Astrocyte of the hippocampus (primary cell): ENCODE data around the gene CCDC117.

Experiments
- DNase-seq: peaks from one replicate; pipeline ENCODE4 v3.0.0; 2011; ENCODE audit warnings: low read depth, low spot score

The CCDC117 gene

DNA sequence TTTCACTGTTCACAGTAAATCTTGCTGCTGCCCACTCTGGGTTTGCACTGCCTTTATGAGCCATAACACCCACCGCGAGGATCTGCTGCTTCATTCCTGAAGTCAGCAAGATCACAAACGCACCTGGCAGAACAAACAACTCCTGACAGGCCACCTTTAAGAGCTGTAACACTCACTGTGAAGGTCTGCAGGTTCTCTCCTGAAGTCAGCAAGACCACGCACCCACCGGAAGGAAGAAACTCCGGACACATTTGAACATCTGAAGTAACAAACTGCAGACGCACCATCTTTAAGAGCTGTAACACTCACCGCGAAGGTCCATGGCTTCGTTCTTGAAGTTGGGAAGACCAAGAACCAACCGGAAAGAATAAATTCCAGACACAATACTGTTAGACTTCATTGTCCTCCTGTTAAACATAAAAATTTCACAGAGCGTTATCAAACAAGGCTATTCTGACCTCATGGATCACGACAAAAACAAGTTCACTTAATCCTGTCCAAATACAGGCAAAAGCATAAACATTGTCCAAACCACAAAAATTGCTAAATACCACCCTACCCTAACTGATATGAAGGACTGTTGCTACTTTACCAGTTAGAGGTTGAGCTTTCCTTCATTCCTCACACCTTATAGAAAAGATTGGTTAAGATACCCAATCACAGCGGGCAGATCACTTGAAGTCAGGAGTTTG is 3.0 kb upstream of the CCDC117 start:
- DNase-seq = no peak

DNA sequence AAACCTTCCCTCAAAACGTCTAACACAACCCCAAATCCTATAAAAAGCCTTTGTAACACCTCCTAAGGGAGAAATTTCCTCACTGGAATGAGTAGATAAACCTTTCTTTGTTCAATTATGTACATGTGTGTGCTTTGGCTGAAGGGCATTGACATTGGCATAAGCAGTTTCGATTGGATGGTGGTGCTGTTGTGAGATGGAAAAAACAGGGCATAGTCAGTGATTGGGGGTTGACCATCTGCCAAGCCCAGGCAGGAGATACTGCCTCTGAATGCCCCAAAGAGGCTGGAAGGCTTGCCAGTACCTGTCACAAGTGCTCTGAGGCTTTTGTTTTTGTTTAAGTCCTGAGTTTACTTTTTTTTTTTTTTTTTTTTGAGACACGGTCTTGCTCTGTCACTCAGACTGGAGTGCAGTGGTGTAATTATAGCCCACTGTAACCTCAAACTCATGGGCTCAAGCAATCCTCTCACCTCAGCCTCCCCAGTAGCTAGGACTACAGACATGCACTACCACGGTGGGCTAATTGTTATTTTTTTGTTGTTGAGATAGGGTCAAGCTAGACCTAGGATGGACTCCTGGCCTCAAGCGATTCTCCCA is 1.2 kb upstream of the CCDC117 start:
- peak; percentile 40 for DNase-seq

DNA sequence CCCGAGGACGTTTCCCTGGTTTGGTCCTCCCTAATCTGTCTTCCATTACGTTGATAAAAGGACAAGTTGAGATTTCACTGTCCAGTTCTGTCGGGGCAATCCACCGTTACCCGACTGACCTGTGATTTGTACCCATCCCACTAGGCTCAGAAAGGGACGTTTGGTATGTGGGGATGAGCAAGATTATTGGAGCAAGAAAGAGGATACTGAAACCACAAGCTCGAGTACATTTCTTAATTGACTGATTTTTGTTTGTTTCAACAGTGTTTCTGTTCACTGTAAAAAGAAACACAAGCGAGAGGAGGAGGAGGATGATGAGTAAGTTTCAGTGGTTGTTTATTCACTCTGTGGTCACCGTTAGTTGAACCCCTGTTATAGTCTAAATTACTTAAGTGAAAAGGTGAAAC is 969 bp downstream of the CCDC117 start:
- DNase-seq = no peak

DNA sequence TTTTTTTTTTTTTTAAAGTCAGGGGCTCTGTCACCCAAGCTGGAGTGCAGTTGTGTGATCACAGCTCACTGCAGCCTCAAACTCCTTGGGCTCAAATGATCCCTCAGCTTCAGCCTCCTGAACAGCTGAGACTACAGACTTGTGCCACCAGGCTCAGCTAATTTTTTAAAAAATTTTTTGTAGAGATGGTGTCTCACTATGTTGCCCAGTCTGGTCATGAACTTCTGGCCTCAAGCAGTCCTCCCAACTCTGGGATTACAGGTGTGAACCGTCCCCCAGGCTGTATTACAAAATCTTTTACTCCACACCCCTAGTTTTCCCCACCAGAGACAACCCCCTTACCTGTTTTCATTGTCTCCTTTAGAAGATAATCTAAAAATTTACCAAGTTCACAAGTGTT is 1.9 kb downstream of the CCDC117 start:
- no peak for DNase-seq

DNA sequence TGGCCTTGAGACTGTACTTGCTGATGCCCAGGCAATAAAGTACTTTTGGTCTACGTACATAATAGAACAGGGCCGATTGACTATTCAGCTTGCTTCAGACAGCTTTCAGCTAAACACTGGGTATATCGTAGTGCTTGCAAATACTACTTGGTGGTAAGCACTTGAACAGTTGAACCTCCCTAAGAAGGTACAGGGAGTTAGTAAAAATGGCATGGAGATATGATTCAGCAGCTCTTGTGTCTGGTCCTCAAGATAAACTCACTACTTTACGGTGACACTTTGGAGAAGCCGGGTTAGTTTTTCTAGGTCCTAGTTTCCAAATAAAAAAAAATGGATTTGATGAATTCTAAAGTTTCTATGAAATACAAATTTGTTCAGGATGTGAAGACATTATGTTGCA is 7.3 kb downstream of the CCDC117 start:
- DNase-seq = no peak

DNA sequence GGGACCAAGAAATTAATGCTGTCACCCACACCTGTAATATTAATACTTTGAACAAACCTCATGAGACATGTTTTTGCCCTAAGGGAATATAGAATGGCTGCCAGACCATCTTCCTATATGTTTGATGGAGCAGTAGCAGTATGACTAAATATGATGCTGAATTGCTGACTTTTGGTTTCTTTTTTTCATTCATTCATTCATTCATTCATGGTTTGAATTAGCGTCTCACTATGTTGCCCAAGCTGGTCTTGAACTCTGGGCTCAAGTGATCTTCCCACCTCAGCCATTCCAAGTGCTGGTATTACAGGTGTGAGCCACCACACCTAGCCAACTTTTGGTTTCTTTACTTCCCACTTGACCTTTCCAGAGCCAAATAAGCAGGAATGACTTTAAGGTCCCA is 7.8 kb downstream of the CCDC117 start:
- DNase-seq = no peak

DNA sequence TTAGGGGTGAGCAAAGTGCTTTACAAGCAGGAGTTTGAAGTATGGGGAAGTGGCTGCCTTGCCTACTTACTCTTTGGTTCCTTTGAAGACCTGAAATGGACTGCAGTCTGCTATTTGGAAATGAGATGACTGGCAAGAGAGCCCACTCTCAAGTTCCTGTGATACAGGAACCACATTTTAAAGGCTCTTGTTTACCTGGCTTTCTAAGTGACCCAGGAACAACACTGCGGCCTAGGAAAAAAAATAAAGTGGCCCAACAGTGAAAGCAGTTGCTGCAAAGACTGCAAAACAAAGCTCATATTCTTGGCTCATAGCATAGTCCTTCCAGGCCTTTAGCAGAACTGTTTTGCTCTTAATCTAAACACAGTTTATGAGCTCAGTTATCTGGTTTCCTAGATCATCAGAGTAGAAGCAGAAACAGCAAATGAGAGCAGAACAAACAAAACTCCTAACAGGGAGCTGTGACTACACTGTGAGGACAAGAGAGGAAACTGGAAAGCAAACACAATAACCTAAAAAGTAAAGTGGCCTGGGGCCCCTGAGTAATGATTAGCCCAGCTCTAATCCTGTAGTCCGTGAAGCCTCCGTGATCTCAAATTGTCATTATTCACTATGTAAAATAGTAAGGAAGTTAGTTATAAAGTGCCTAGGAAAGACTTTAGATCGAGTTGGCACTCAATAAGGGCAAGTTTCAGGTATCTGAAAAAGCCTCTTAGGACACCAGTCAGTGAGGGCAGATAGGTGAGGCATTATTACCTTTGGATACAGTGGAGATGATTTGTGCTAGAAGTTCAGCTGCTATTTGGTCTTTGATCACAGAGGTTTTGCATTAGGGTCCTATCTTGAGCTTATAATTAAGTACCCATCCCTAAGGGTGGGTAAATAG is 11.5 kb downstream of the CCDC117 start:
- no peak for DNase-seq

DNA sequence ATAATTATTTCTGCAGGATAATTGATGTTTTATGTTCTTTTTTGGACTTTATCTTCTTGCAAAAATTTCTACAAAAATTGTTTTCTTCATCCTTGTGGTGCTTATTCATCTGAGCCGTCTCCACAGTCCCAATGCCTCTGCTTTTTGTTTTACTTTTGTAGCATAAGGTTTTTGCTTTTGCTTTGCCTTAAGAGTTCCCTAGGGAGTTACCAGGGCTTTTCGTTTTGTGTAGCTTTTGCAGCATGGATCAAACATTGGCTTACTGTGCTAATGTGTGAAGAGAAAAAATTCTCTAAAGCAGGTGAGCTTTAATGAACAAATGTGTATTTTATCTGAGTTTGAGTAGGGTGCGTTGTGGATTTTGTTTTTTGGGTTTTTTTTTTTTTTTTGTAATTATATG is 16.1 kb downstream of the CCDC117 start:
- DNase-seq = no peak

DNA sequence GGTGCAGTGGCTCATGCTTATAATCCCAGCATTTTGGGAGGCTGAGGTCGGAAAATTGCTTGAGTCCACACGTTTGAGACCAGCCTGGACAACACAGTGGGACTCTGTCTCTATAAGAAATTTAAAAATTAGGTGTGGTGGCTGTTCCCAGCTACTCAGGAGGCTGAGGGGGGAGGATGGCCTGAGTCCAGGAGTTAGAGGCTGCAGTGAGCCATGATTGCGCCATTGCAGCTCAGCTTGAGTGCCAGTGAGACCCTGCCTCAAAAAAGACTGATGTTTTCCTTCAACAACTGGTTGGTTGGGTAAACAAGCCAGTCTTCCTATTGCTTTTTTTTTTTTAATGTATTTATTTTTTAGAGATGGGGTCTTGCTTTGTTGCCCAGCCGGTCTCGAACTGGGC is 18.6 kb downstream of the CCDC117 start:
- no peak for DNase-seq

DNA sequence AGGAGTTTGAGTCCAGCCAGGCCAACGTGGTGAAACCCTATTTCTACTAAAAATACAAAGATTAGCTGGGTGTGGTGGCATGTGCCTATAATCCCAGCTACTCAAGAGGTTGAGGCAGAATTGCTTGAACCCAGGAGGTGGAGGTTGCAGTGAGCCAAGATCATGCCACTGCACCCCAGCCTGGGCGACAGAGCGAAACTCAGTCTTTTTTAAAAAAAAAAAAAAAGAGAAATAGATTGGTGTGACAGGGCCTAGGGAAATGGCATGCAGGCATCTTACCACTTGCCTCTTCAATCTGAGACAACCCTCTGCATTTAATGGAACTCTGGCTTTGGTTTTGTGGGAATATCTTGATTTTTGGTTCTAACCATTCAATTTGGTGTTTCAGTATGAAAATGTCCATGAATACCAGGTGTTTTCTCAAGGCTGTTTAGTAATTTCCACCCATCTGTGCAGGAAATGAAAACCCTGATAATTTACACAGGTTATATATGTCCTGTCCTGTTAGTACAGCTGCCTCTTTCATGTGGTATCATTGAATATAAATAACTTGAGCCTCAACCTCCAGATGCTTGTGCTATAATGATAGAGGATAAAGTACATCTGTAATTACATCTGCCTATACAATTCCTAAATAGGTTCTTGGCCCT is 19.5 kb downstream of the CCDC117 start:
- DNase-seq = no peak

DNA sequence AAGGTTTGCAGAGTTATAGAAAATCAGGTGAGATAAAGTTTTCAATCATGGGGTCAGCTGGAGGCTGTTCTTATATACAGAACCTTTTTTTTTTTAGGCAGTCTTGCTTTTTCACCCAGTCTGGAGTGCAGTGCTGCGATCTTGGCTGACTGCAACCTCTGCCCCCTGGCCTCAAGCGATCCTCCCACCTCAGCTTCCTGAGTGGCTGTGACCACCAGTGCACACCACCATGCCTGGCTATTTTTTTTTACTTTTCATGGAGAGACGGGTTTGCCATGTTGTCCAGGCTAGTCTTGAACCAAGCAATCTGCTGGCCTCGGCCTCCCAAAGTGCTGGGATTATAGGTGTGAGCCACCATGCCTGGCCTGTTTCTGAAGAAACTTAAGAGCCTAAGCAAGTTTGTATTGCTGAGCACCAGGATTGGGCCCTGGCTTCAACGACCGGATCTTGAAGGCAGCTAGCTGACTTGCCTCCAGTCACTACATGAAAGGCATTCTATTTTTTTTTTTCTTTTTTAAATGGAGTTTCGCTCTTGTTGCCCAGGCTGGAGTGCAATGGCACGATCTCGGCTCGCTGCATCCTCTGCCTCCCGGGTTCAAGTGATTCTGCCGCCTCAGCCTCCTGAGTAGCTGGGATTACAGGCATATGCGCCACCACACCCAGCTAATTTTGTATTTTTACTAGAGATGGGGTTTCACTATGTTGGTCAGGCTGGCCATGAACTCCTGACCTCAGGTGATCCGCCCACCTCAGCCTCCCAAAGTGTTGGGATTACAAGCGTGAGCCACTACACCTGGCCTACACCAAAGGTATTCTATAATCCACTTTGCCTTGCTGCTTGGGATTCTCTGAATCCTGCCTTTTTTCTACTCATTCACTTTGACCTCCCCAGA is 20.2 kb downstream of the CCDC117 start:
- no peak for DNase-seq

DNA sequence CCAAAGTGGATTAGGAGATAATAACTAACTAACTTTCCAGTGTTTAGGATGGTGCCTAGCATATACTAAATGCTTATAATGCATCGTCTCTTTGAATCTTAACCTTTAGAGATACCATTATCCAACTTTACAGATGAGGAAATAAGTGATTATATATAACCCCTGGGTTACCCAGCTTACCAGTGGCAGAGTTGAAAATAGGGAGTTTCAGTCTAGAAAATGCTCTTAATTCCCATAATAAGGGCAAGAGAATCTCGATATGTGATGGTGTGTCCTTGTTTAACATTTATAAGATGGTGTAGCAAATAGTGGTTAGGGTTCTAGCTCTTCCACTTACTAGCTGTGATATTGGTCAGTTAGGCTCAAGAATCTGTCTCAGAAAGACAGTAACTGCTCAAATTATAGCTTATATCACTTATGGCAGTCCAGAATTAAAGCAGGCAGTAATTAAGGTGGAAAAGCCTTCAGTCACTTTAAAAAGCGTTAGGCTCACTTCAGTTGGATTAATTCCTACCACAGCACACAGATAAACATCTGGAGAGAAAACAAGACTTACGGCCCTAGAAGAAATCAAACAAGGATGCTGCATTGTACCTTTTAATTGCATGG is 21.6 kb downstream of the CCDC117 start:
- DNase-seq = no peak

DNA sequence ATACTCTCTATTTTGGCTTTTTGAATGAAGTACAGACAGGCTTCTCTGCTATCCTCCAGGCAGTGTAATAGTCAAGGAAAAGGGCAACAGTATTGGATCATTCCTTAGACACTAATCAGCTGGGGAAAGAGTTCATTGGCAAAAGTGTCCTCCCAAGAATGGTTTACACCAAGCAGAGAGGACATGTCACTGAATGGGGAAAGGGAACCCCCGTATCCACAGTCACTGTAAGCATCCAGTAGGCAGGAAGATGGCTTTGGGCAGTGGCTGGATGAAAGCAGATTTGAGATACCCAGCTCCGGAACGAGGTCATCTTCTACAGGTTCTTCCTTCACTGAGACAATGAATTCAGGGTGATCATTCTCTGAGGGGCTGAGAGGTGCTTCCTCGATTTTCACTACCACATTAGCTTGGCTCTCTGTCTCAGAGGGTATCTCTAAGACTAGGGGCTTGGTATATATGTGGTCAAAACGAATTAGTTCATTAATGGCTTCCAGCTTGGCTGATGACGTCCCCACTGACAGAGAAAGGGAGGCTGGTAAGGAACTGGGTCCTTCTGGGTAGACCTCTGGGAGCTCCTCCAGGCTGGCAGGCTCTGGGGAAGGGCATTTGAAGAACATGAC is 22.7 kb downstream of the CCDC117 start:
- no peak for DNase-seq

DNA sequence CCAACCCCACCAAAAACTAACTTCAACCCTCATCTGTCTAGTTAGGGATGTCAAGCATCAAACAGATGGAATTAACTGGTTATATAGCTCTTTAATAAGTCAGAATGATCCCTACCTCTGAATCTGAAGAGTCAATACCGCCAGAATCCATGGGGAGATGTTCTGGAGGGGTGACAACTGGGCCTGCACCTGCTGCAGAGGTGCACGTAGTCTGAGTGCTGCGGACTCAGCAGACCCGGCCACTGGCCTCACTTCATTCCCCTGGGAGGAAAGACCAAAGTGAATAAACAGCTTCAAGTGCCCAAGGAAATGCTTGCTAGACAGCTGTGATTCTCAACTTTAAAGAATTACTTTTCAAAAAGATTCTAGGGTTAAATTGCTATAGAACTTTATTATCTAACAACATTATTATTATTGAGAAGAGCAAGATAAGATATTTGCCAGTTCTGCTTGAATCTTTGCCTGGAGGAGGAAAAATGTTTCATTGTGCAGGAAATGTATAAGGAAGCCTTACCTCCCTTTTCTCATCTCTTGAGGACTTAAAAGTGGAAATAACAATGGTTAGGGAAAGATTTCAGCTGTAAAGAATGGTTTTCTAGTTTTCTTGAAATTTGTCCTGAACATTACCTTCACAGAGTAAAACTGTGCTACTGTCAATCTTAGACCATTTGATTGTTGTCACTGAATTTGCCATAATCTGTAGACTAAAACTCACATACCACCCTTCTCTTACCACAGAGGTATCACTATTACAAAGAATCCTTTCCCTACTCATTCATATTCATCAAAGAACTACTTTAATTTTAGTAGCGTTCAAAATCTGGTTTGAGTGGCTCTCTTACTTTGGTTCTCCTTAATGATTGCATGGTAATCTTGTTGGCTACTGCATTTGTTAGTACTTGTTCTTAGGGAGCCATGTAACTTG is 23.7 kb downstream of the CCDC117 start:
- no peak for DNase-seq

DNA sequence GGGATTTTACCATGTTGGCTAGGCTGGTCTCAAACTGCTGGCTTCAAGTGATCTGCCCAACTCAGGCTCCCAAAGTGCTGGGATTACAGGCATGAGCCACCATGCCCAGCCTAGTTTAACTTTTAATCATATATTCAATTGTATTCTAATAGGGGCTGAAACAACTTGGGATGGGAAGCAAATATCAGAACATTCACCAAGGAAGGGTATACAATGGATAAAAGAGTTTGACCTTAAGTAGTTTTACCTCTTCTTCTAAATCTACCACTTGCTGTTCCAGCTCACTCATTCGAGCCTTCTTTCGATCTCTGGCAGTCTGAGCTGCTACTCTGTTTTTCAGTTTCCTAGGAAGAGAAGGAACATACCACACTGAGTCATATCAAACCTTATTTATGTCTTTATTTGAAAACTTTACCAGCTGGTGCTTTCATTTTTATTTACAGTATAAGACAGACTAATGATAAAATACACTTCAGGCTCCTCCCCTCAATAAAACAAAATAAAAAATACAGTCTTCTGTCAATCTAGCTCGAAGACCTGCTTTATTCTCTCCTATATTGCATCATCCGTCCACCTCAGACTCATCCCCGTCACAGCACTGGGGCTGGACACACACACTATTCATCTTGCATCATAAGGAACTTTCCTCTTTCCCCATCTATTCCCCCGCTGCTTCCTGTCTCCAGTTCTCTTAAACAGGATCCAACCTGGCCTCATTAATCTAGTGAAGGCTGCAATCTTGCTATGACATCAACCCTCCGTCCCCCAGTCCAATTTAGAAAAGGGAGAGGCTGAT is 26.5 kb downstream of the CCDC117 start:
- DNase-seq = peak; percentile 76

DNA sequence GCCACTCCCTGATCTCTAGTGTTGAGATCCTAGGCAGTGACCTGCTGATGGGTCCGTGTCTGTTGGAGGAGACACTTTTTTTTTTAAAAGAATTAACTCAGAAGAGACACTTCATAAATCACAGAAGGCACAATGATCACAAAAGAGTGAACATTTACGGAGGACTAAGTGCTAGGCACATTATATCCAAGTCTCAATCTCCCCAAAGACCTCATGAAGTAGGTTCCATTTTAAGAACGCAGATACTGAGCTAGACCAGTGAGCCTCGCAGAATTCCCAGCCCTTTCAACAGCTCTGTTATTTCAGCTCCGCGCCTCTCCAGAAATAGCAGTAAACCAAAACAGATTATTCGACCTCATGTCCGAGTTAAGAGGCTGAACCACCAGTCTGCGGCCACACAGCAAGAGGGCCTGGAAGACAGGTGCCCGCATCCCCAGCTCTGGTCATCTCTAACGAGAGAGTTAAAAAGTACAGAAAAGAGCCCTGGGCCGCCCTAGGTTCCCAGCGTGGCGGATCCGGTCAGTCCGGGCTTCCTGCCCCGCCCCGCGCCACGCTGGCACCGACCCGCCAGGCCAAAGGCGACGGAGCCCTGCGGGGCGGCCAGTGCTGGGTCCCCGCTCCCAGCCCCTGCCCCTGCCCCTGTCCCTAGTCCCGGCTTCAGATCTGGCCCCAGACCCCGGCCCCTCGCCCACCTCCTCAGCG is 27.3 kb downstream of the CCDC117 start:
- peak; percentile 82 for DNase-seq

DNA sequence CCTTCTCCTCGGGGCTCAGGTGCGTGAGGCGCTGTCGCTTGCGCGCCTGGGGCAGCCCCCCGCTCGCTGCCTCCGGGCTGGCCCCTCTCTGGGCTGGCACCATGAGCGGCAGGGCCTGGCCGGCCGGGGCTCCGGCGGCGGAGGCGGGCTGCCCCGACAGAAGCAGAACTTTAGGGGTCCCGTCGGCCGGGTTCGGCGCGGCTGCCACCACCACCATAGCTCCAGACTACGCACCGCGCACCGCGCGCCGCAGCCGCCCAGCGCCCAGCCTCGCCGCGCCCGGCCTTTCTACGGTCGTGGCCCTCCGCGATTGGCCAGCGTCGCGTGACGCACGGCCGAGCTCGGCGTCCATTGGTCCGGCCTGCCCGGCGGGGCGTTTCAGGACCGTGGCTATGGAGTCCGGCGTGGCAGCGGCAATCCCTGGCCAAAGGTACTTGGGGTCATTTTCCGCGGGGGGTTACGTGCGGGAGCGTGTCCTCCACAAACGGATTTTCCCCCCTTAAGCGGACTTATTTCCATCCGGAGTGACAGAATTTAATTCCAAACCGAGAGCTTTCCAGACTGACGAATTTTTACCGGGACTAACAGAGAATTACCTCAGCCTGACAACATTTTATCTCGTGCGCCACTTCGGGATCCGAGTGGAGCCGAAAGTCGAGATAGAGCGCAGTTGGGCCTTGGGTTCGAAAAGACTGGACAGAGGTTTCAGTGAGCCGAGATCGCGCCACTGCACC is 28.0 kb downstream of the CCDC117 start, which contains the start of gene XBP1:
XBP1 (minus strand) TSS at position 262 of the 734 bp plus-strand sequence.
- peak; percentile 99 for DNase-seq
